Glutamatergic neuron (in vitro differentiated cells): ENCODE results near the gene CCL23. TPM values are rescaled to one million over a fixed set of nuclear protein-coding genes. Genes with fewer than 3 reads are reported as not detected.

Experiments used
- DNase-seq: peaks from one replicate; pipeline ENCODE4 v3.0.0; 2022
- H3K27ac Mint-ChIP-seq: one replicate; pipeline ENCODE4 v1.8.0; 2020; ENCODE audit warnings: mild to moderate bottlenecking, mixed read lengths, inconsistent platforms; ENCODE audit not compliant: unreplicated experiment
- H3K27me3 Mint-ChIP-seq: one replicate; pipeline ENCODE4 v1.8.0; 2020; ENCODE audit warnings: mild to moderate bottlenecking, moderate library complexity, mixed read lengths, inconsistent platforms; ENCODE audit not compliant: unreplicated experiment
- H3K36me3 Mint-ChIP-seq: one replicate; pipeline ENCODE4 v1.8.0; 2020; ENCODE audit warnings: mild to moderate bottlenecking, mixed read lengths, inconsistent platforms; ENCODE audit not compliant: unreplicated experiment
- H3K4me1 Mint-ChIP-seq: one replicate; pipeline ENCODE4 v1.8.0; 2020; ENCODE audit warnings: mild to moderate bottlenecking, low read depth, mixed read lengths, inconsistent platforms; ENCODE audit not compliant: unreplicated experiment
- H3K4me3 Mint-ChIP-seq: one replicate; pipeline ENCODE4 v1.8.0; 2020; ENCODE audit warnings: mild to moderate bottlenecking, mixed read lengths, inconsistent platforms; ENCODE audit not compliant: unreplicated experiment
- H3K9me3 Mint-ChIP-seq: one replicate; pipeline ENCODE4 v1.8.0; 2020; ENCODE audit warnings: mild to moderate bottlenecking, moderate library complexity, mixed read lengths, inconsistent platforms; ENCODE audit not compliant: unreplicated experiment
- total RNA-seq: library from RNA; stranded (reverse); fragmentation: NEBNext Ultra II Directional; extraction: Animal tissue kit (Norgen Biotek cat#: 25700); gene quantifications from one replicate; pipeline ENCODE4 v1.2.1, GENCODE V29; 2021; ENCODE audit not compliant: unreplicated experiment
- TF ChIP-seq, protein P1 (sequence below): fragments of 200-600 bp; sonication (generic); IDR thresholded peaks from one replicate; pipeline ENCODE4 v1.5.0; 2021; ENCODE audit not compliant: partially characterized antibody, unreplicated experiment

Gene CCL23
- total RNA-seq, 1 donor from 2014 or later, result not detected

- DNase-seq, result no peak
- TF ChIP-seq, protein P1, sequence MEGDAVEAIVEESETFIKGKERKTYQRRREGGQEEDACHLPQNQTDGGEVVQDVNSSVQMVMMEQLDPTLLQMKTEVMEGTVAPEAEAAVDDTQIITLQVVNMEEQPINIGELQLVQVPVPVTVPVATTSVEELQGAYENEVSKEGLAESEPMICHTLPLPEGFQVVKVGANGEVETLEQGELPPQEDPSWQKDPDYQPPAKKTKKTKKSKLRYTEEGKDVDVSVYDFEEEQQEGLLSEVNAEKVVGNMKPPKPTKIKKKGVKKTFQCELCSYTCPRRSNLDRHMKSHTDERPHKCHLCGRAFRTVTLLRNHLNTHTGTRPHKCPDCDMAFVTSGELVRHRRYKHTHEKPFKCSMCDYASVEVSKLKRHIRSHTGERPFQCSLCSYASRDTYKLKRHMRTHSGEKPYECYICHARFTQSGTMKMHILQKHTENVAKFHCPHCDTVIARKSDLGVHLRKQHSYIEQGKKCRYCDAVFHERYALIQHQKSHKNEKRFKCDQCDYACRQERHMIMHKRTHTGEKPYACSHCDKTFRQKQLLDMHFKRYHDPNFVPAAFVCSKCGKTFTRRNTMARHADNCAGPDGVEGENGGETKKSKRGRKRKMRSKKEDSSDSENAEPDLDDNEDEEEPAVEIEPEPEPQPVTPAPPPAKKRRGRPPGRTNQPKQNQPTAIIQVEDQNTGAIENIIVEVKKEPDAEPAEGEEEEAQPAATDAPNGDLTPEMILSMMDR, result no peak
- peaks cover 4% of the 10 kb centered on the region for H3K36me3 Mint-ChIP-seq
- H3K27me3 Mint-ChIP-seq, result peaks cover 2% of the 10 kb centered on the region
- H3K4me3 Mint-ChIP-seq, result no peak overlapping the region
- no peak overlapping the region for H3K27ac Mint-ChIP-seq
- H3K4me1 Mint-ChIP-seq, result no peaks in the 10 kb centered on the region
- no peaks in the 10 kb centered on the region for H3K9me3 Mint-ChIP-seq
These were observed 18.5 kb upstream of the CCL23 start for GRCh38 chr17:36036235-36036634.

- Mint-ChIP-seq H3K9me3 (peaks cover 2% of the 10 kb centered on the region), H3K4me1 (peaks cover 9% of the 10 kb centered on the region), H3K27me3 (peaks cover 4% of the 10 kb centered on the region), H3K36me3 (peaks cover 4% of the 10 kb centered on the region), H3K4me3 (no peak overlapping the region), H3K27ac (no peak overlapping the region)
- DNase-seq, result no peak
- TF ChIP-seq, protein P1, result no peak
These were observed 16.4 kb upstream of the CCL23 start for GRCh38 chr17:36034127-36034526.

- H3K36me3 Mint-ChIP-seq, result peaks cover 4% of the 10 kb centered on the region
- peaks cover 7% of the 10 kb centered on the region for H3K27me3 Mint-ChIP-seq
- no peak overlapping the region for H3K4me3 Mint-ChIP-seq
- TF ChIP-seq, protein P1, result no peak
- no peak overlapping the region for H3K27ac Mint-ChIP-seq
- H3K4me1 Mint-ChIP-seq, result peaks cover 9% of the 10 kb centered on the region
- H3K9me3 Mint-ChIP-seq, result peaks cover 2% of the 10 kb centered on the region
- no peak for DNase-seq
These were observed 13.2 kb upstream of the CCL23 start for GRCh38 chr17:36030956-36031355.

- Mint-ChIP-seq H3K9me3 (peaks cover 2% of the 10 kb centered on the region), H3K36me3 (peaks cover 4% of the 10 kb centered on the region), H3K4me3 (no peak overlapping the region), H3K27ac (no peak overlapping the region), H3K27me3 (peaks cover 7% of the 10 kb centered on the region), H3K4me1 (peaks cover 9% of the 10 kb centered on the region)
- TF ChIP-seq, protein P1, result no peak
- no peak for DNase-seq
These were observed 10.0 kb upstream of the CCL23 start for GRCh38 chr17:36027761-36028160.

DNA sequence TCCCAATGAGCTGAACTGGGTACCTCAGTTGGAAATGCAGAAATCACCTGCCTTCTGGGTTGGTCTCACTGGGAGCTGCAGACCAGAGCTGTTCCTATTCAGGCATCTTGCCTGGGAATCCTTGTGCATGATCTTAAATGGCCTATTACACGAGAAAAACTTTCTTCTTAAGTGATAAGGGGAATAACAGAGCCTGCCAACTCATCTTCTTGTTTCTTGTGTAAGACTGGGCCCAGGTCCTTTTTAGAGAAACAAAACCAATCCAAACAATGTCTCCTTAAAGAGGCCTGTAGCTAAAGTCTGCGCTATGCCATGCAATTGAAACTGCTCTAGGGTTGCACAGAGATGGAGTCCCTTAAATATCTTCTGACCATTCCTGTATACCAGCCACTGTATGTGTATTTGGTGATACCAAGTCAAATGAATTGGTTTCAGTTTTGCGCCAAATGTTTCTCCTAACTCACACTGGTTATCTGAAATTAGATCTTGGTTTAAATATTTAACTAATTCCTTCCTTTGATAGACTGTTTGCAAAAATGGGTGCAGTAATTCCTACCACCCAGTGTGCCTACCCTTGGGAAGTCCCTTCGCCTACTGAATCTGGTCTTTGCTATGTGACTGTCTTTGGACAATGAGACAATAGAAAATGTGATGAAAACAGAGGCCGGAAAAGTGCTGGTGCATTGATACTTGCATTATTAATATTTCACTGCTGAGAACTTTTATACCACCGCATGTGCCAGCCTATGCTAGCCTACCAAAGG lies 6.5 kb upstream of the CCL23 start:
- DNase-seq, result no peak
- H3K27ac Mint-ChIP-seq, result no peak overlapping the region
- no peaks in the 10 kb centered on the region for H3K36me3 Mint-ChIP-seq
- H3K4me3 Mint-ChIP-seq, result no peak overlapping the region
- H3K27me3 Mint-ChIP-seq, result peaks cover 6% of the 10 kb centered on the region
- TF ChIP-seq, protein P1, result no peak
- no peaks in the 10 kb centered on the region for H3K9me3 Mint-ChIP-seq
- H3K4me1 Mint-ChIP-seq, result peaks cover under 1% of the 10 kb centered on the region
